ENCODE results near the gene RPP14.

Gene RPP14

DNA sequence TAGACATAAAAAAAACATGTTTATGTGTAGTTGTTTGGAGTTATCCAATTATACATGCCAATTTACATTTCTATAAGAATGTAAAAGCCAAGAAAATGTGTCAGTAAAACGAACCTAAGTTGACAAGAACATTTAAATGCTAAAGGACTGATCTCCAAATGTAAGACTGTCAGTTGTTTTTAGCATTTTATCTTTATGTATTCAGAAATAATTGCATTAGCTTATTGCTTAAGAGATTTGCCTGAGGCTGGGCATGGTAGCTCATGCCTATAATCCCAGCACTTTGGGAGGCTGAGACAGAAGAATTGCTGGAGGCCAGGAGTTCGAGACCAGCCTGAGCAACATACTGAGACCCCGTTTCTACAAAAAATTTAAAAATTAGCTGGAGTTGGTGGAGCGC, 53.6 kb downstream of the RPP14 start:
- no peak for DNase-seq

- DNase-seq, result no peak
Observed at GRCh38 chr3:58361866-58362265, 55.8 kb downstream of the RPP14 start.

DNA sequence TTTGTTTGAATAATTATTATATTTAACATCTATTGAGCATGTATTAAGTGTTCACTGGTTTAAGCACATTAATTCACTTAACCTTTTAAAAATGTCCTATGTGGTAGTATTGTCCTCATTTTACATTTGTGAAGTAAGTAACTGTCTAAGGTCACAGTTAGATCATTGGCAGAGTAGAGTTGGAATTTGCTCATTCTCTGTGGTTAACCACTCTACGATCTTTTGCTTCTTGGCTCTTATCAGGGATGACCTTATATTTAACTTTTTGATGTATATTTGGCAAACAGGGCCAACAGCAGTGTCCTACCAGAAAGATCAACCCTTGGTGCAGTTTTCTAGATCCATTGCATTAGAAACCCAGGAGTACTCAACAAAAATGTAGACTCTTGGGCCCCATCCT, 60.7 kb downstream of the RPP14 start:
- no peak for DNase-seq

DNA sequence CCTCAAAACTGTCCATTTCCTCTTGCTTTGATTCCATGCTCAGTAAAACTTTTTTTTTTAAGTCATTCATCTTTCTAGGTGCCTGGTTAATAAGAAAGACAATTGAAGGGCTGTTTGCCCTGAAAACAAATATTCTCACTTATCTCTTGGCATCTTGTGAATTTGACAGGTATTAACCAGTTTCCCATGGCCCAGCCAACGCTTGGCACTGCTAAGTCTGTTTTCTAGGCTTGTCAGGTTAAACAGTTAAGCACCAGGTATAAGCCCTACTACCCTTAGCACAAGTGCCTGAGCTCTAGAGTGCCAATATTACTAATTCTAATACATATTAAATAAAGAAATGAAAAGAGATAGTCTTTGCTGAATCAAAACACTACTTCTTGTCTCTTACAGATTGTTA, 63.0 kb downstream of the RPP14 start:
- DNase-seq, result no peak

All from activated CD4-positive, alpha-beta T cell treated with anti-CD3 and anti-CD28 coated beads for 1 hour (primary cell).